ENCODE data around the gene HUNK. TPM values are rescaled to one million over a fixed set of nuclear protein-coding genes. Genes with fewer than 3 reads are reported as not detected.

The HUNK gene
- total RNA-seq, 4 donors from 2014 or later: 1.6 to 7.0 (median 3.4) TPM

DNA sequence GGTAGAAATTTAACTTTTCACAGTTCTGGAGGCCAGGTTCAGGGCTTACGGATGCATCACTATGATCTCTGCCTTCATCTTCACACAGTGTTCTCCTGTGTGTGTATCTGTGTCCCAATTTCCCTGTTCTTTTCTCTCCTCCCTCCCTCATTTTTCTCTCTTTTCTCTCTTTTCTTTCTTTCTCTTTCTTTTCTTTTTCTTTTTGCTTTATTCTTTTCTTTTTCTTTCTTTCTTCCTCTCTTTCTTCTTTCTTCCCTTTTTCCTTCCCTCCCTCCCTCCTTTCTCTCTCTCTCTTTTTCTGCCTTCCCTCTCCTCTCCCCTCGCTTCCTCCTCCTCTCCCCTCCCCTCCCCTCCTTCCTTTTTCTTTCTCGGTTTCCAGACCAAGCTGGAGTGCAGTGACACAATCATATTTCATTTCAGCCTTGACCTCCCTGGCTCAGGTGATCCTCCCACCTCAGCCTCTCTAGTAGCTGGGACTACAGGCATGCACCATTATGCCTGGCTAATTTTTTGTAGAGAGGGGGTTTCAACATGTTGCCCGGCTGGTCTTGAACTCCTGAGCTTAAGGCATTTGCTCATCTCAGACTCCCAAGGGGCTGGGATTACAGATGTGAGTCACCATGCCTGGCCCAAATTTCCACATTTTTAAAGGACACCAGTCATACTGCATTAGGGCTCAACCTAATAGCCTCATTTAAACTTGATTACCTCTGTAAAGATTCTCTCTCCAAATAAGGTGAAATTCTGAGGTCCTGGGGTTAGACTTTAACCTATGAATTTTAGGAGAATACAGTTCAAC lies 115.9 kb downstream of the HUNK start:
- no peaks in the 10 kb centered on the region for H3K36me3 ChIP-seq
- no peaks in the 10 kb centered on the region for H3K27me3 ChIP-seq
- no peaks in the 10 kb centered on the region for H3K9me3 ChIP-seq
- H3K4me1 ChIP-seq: no peaks in the 10 kb centered on the region
- no peak overlapping the region for H3K4me3 ChIP-seq
- no peak overlapping the region for H3K27ac ChIP-seq
- no peak for DNase-seq
- TF ChIP-seq CTCF (IDR thresholded peaks at IDR 0.05) (no peak), POLR2A (IDR thresholded peaks at IDR 0.05) (no peak)

DNA sequence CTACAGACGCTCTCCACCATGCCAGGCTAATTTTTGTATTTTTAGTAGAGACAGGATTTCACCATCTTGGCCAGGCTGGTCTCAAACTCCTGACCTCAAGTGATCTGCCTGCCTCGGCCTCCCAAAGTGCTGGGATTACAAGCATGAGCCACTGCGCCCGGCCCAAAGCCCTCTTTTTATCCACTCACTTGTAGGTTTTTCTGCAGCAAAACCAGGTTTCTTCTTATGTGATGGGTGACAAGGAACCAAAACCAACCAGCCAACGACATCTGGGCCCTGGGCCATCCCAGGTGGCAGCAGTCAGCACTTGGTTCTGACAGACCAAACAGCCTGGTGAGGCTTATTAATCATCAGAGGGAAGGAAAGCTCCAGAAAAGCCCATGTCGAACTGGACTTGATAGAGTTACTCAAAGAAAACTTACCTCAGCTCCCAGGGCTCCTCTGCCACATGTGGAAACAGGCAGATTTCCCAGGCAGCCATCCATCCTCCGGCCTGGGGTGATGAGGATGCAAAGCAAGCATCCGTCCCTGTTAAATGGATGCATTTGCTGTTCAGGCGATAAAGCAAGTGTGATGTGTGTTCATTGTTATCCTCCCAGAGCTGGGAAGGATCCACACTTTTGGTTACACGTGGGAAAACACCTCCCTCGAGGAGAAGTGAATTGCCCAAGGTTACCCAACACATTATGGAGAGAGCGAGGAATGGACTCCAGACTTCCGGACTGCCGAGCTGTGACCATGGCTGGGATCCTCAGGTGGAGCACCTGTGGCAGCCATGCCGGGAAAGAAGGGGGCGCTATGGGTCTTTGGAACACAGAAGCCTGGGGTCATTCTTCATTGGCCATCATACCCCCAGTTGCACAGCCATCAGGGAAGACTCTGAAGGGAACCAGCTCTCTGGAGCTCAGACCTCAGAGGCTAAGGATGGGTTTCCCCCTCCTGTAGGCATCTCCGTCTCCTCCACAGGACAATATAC lies 118.8 kb downstream of the HUNK start:
- H3K27ac ChIP-seq: no peak overlapping the region
- TF ChIP-seq POLR2A (IDR thresholded peaks at IDR 0.05) (no peak), CTCF (IDR thresholded peaks at IDR 0.05) (no peak)
- no peaks in the 10 kb centered on the region for H3K36me3 ChIP-seq
- no peaks in the 10 kb centered on the region for H3K9me3 ChIP-seq
- no peak overlapping the region for H3K4me3 ChIP-seq
- no peaks in the 10 kb centered on the region for H3K4me1 ChIP-seq
- no peak for DNase-seq
- H3K27me3 ChIP-seq: no peaks in the 10 kb centered on the region

GRCh38 chr21:31992391-31992790 lies 119.6 kb downstream of the HUNK start:
- Histone ChIP-seq H3K4me3 (no peak overlapping the region), H3K36me3 (no peaks in the 10 kb centered on the region), H3K4me1 (no peaks in the 10 kb centered on the region), H3K27ac (no peak overlapping the region), H3K27me3 (no peaks in the 10 kb centered on the region), H3K9me3 (no peaks in the 10 kb centered on the region)
- DNase-seq: no peak
- no peak for TF ChIP-seq CTCF (IDR thresholded peaks at IDR 0.05)
- TF ChIP-seq POLR2A (IDR thresholded peaks at IDR 0.05): no peak

- no peak for TF ChIP-seq CTCF (IDR thresholded peaks at IDR 0.05)
- no peak for TF ChIP-seq POLR2A (IDR thresholded peaks at IDR 0.05)
- peaks cover 0 to 11% (median 0%) of the 10 kb centered on the region in 3 donors for H3K36me3 ChIP-seq
- DNase-seq: no peak
- H3K27me3 ChIP-seq: no peaks in the 10 kb centered on the region
- no peaks in the 10 kb centered on the region for H3K9me3 ChIP-seq
- no peaks in the 10 kb centered on the region for H3K4me1 ChIP-seq
- no peak overlapping the region for H3K27ac ChIP-seq
- H3K4me3 ChIP-seq: no peak overlapping the region
Observed at GRCh38 chr21:31993826-31994825, 121.3 kb downstream of the HUNK start.

DNA sequence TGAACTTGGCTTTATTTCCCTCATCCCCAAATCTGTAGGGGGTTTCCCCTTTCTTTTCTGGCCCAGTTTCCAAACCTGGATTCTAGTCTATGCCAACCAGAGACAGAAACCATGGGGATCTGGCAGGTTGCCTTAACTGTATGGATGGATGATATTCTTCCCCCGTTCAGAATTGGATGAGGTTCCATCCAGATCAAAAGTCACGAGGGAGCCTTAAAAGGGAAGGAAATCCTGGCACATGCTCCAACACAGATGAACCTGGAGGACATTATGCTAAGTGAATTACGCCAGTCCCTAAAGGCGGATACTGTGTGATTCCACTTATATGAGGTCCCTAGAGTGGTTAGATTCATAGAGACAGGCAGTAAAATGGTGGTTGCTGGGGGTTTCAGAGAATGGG lies 124.4 kb downstream of the HUNK start:
- H3K36me3 ChIP-seq: peaks cover 0 to 15% (median 0%) of the 10 kb centered on the region in 3 donors

More for the DNA sequence above, 124.4 kb downstream of the HUNK start:
- Histone ChIP-seq H3K27ac (no peak overlapping the region), H3K4me1 (no peaks in the 10 kb centered on the region), H3K9me3 (no peaks in the 10 kb centered on the region), H3K27me3 (no peaks in the 10 kb centered on the region), H3K4me3 (no peak overlapping the region)
- no peak for DNase-seq
- TF ChIP-seq POLR2A (IDR thresholded peaks at IDR 0.05) (no peak), CTCF (IDR thresholded peaks at IDR 0.05) (no peak)
